Measurements from ENCODE around the gene NTMT2.
"Not testable (repeated sequence)": the region's sequence is repeated elsewhere in the genome, so short reads cannot be mapped to it uniquely, and the experiment has no call there.

NTMT2 gene

GRCh38 chr1:170145770-170146676 is at the start of gene NTMT2:
Gene NTMT2, plus strand, starts transcription at chr1:170145959. Its CDS starts 149 bp downstream, at chr1:170146108.
- H3K27ac ChIP-seq: no peak within 1 kb of the TSS
- no peak within 1 kb of the TSS for H3K4me3 ChIP-seq
- DNase-seq (ENCODE audit: low spot score): no peak

GRCh38 chr1:170095976-170096748 is 49.6 kb upstream of the NTMT2 start:
- TF ChIP-seq, protein P1, sequence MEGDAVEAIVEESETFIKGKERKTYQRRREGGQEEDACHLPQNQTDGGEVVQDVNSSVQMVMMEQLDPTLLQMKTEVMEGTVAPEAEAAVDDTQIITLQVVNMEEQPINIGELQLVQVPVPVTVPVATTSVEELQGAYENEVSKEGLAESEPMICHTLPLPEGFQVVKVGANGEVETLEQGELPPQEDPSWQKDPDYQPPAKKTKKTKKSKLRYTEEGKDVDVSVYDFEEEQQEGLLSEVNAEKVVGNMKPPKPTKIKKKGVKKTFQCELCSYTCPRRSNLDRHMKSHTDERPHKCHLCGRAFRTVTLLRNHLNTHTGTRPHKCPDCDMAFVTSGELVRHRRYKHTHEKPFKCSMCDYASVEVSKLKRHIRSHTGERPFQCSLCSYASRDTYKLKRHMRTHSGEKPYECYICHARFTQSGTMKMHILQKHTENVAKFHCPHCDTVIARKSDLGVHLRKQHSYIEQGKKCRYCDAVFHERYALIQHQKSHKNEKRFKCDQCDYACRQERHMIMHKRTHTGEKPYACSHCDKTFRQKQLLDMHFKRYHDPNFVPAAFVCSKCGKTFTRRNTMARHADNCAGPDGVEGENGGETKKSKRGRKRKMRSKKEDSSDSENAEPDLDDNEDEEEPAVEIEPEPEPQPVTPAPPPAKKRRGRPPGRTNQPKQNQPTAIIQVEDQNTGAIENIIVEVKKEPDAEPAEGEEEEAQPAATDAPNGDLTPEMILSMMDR (IDR thresholded peaks at IDR 0.05): no peak
- no peak overlapping the region for H3K27ac ChIP-seq
- no peak for DNase-seq (ENCODE audit: low spot score)
- H3K4me3 ChIP-seq: no peak overlapping the region

More at GRCh38 chr1:170145770-170146676, at the start of gene NTMT2:
- TF ChIP-seq, protein P1 (IDR thresholded peaks at IDR 0.05): no peak

DNA sequence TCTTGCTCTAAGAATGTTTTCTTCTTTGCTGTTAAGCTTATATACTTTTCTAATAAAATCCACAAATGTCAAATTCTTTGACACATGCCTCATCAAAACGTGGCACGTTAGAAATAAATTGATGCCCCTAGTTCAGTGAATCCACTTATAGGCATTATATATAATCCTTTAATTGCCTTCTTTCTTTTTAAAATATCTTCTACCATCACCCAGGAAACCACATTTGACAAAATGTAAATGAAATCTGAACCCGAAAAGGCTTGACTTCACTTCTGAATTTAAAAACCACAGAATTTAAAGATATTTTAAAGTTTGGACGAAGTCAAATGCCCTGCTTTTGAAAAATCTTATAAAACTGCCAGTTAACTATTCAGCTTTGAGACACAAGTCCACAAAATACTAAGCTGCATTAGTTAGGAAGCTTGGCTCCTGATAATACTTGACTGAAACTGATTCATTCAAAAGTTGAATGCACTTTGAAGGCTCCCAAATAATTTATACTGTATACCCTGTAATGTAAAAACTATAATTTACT is 48.9 kb upstream of the NTMT2 start:
- TF ChIP-seq, protein P1 (IDR thresholded peaks at IDR 0.05): no peak
- H3K27ac ChIP-seq: no peak overlapping the region
- no peak overlapping the region for H3K4me3 ChIP-seq
- no peak for DNase-seq (ENCODE audit: low spot score)

- TF ChIP-seq, protein P1 (IDR thresholded peaks at IDR 0.05): no peak
- no peak overlapping the region for H3K27ac ChIP-seq
- H3K4me3 ChIP-seq: no peak overlapping the region
- no peak for DNase-seq (ENCODE audit: low spot score)
Measured at GRCh38 chr1:170097449-170097948, 48.3 kb upstream of the NTMT2 start.

- H3K27ac ChIP-seq; H3K4me3 ChIP-seq; DNase-seq (ENCODE audit: low spot score): not testable (repeated sequence)
Measured at GRCh38 chr1:170113140-170113539, 32.6 kb upstream of the NTMT2 start.

DNA sequence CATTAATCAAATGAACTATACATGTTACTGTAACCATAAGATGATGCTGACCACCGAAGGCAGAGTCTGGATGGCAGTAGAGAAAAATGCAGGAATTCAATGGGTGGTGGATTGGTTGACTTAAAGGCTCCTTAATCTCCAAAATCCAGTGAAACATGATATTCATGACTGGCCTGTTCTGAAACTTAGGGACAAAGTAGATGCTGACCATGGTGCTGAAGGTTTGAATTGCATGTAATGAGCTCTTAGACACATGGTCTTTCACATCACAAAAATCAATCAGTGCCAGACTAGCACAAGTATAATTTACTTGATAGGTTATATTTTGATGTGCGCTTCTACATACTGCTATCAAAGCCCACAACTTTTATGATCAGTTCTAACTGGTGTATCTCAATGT is 30.9 kb upstream of the NTMT2 start:
- no peak for DNase-seq (ENCODE audit: low spot score)
- H3K4me3 ChIP-seq: no peak overlapping the region
- no peak overlapping the region for H3K27ac ChIP-seq
- TF ChIP-seq, protein P1 (IDR thresholded peaks at IDR 0.05): no peak

DNA sequence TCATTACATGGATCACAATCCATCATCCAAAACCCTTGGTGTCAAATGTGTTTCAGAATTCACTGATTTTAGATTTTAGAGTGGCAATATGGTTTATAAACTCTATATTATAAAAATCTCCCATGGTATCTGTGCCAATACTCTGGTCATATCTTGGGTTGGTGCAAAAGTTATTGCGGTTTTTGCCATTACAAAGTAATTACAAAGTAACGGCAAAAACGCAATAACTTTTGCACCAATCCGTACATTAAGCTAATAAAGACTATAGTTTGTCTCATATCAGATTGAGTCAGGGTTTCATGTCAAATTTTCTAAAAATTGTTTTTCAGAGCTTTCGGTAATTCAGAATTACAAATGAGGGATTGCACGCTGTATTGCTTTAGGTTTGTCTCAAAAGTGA is 23.4 kb upstream of the NTMT2 start:
- Histone ChIP-seq H3K4me3 (no peak overlapping the region), H3K27ac (no peak overlapping the region)
- DNase-seq (ENCODE audit: low spot score): no peak
- TF ChIP-seq, protein P1 (IDR thresholded peaks at IDR 0.05): no peak
